Chondrocyte (in vitro differentiated cells): ENCODE measurements around the gene ENTPD6. TPM values are rescaled to one million over a fixed set of nuclear protein-coding genes. Genes with fewer than 3 reads are reported as not detected.

ENCODE experiments used
- DNase-seq: peaks from one replicate; pipeline ENCODE4 v3.0.0; 2021; ENCODE audit warnings: mixed read lengths, low spot score
- H3K27ac Mint-ChIP-seq: one replicate; pipeline ENCODE4 v1.8.0; 2021; ENCODE audit warnings: mild to moderate bottlenecking, moderate library complexity, mixed read lengths; ENCODE audit not compliant: unreplicated experiment
- H3K27me3 Mint-ChIP-seq: 2 replicates; pipeline ENCODE4 v1.8.0; 2021; ENCODE audit warnings: low read depth, mixed read lengths
- H3K36me3 Mint-ChIP-seq: 2 replicates; pipeline ENCODE4 v1.8.0; 2021; ENCODE audit warnings: low read depth, mixed read lengths
- H3K4me1 Mint-ChIP-seq: 2 replicates; pipeline ENCODE4 v1.8.0; 2021; ENCODE audit warnings: low read depth, mild to moderate bottlenecking, mixed read lengths
- H3K4me3 Mint-ChIP-seq: one replicate; pipeline ENCODE4 v1.8.0; 2021; ENCODE audit warnings: mild to moderate bottlenecking, moderate library complexity, mixed read lengths; ENCODE audit not compliant: unreplicated experiment
- H3K9me3 Mint-ChIP-seq: 2 replicates; pipeline ENCODE4 v1.8.0; 2021; ENCODE audit warnings: low read depth, mixed read lengths
- total RNA-seq: library from RNA; stranded (reverse); gene quantifications from 3 replicates; pipeline ENCODE4 v1.2.1, GENCODE V29; 2021
- TF ChIP-seq, protein P1 (sequence below): fragments of 200-600 bp; sonication (generic); IDR thresholded peaks from 2 replicates; pipeline ENCODE4 v1.5.0; 2021; ENCODE audit warnings: antibody characterized with exemption, mild to moderate bottlenecking, moderate library complexity

The ENTPD6 gene
- total RNA-seq, 1 donor from 2014 or later = 53.5 TPM

DNA sequence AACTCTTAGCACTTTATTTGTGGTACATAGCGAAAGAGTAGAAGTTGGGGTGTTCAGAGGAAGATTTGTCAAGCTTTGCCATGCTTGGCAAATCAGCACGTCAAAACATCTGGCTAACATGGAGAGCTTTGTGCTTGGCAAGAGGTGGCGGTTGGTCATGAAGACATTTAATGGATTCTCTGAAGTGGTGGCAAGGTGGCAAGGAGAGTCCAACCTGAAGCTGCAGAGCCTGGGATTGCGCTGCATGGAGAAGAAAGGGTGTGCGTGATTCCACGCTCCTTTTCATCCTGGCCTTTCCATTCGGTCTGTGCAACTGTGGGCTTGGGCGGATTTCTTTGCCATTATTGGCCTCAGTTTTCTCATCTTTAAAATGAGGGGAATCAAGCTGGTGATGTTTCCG is 55.5 kb downstream of the ENTPD6 start:
- no peaks in the 10 kb centered on the region for H3K9me3 Mint-ChIP-seq
- H3K36me3 Mint-ChIP-seq = peaks cover 1% of the 10 kb centered on the region
- H3K27ac Mint-ChIP-seq = peak overlapping the region; percentile 14
- H3K4me1 Mint-ChIP-seq = peaks cover 78% of the 10 kb centered on the region
- no peak for DNase-seq
- H3K27me3 Mint-ChIP-seq = no peaks in the 10 kb centered on the region
- TF ChIP-seq, protein P1, sequence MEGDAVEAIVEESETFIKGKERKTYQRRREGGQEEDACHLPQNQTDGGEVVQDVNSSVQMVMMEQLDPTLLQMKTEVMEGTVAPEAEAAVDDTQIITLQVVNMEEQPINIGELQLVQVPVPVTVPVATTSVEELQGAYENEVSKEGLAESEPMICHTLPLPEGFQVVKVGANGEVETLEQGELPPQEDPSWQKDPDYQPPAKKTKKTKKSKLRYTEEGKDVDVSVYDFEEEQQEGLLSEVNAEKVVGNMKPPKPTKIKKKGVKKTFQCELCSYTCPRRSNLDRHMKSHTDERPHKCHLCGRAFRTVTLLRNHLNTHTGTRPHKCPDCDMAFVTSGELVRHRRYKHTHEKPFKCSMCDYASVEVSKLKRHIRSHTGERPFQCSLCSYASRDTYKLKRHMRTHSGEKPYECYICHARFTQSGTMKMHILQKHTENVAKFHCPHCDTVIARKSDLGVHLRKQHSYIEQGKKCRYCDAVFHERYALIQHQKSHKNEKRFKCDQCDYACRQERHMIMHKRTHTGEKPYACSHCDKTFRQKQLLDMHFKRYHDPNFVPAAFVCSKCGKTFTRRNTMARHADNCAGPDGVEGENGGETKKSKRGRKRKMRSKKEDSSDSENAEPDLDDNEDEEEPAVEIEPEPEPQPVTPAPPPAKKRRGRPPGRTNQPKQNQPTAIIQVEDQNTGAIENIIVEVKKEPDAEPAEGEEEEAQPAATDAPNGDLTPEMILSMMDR = no peak
- peak overlapping the region; percentile 84 for H3K4me3 Mint-ChIP-seq

DNA sequence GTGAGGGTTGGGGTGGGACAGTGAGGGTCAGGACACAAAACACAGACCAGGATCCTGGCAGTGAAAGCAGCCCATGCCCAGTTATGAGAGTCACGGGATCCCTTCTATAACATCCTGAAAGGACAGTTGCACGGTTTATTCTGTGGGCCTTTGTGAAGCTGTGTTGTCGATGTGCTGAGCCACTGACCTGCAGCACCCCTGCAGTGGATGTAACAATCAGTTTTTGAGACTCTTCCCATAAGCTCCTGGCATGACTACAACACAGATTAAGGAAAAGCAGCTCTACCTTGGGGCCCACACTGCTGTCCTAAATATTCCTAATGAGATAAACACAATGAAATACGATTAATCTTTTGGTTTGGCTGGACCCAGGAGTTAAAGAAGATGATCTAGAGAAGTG is 56.0 kb downstream of the ENTPD6 start:
- Mint-ChIP-seq H3K36me3 (peaks cover 1% of the 10 kb centered on the region), H3K27me3 (no peaks in the 10 kb centered on the region), H3K4me3 (peak overlapping the region; percentile 84), H3K9me3 (no peaks in the 10 kb centered on the region), H3K4me1 (peaks cover 78% of the 10 kb centered on the region), H3K27ac (no peak overlapping the region)
- TF ChIP-seq, protein P1 = no peak
- DNase-seq = no peak

DNA sequence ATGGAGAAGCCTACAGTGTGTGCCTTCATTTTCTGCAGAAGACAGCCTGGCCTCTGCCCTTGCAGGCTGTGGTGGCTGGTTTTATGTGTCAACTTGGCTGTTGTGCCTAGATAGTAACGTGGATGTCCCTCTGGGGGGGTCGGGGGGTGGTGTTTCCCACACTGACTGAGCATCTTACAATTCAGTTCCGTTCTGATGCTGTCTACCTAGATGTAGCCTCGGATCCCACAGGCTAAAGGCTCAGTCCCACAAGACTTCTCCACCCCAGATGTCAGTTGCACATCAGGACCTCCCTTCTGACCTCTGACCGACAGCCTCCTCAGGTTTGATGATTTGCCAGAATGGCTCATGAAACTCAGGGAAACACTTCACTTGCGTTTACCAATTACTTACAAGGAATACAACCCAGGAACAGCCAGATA is 56.7 kb downstream of the ENTPD6 start:
- H3K27ac Mint-ChIP-seq = peak overlapping the region; percentile 47
- H3K9me3 Mint-ChIP-seq = no peaks in the 10 kb centered on the region
- TF ChIP-seq, protein P1 = no peak
- H3K4me3 Mint-ChIP-seq = no peak overlapping the region
- H3K4me1 Mint-ChIP-seq = peaks cover 74% of the 10 kb centered on the region
- no peak for DNase-seq
- H3K27me3 Mint-ChIP-seq = no peaks in the 10 kb centered on the region
- H3K36me3 Mint-ChIP-seq = peaks cover 1% of the 10 kb centered on the region

DNA sequence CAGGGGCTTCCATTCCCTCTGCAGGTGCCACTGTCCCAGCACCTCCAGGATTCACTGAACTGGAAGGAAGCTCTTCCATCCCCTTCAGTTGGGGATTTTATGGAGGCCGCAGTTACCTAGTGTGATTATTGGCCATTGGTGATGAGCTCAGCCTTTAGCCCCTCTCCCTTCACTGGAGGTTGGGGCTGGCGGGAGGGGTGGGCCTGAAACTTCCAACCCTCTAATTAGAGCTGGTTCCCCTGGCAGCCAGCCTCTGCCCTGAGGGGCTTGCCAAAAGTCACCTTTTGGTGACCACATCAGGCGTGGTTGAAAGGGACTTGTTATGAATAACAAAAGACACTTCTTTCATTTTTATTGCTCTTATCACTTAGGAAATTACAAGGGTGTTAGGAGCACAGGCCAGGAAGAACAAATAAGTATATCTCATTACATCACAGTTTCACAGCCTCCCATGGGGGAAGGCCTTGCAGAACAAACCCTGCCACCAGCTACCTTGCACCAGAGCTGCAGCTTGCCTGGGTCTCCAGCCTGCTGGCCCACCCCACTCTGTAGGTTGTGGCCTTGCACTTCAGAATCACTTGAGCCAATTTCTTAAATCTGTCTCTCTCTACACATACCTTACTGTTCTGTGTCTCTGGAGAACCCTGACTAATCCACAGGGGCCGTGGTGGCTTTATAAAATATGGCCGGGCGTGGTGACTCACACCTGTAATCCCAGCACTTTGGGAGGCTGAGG is 57.3 kb downstream of the ENTPD6 start:
- no peak overlapping the region for H3K4me3 Mint-ChIP-seq
- H3K27ac Mint-ChIP-seq = no peak overlapping the region
- H3K4me1 Mint-ChIP-seq = peaks cover 77% of the 10 kb centered on the region
- DNase-seq = no peak
- TF ChIP-seq, protein P1 = no peak
- H3K36me3 Mint-ChIP-seq = peaks cover 1% of the 10 kb centered on the region
- no peaks in the 10 kb centered on the region for H3K9me3 Mint-ChIP-seq
- H3K27me3 Mint-ChIP-seq = no peaks in the 10 kb centered on the region

DNA sequence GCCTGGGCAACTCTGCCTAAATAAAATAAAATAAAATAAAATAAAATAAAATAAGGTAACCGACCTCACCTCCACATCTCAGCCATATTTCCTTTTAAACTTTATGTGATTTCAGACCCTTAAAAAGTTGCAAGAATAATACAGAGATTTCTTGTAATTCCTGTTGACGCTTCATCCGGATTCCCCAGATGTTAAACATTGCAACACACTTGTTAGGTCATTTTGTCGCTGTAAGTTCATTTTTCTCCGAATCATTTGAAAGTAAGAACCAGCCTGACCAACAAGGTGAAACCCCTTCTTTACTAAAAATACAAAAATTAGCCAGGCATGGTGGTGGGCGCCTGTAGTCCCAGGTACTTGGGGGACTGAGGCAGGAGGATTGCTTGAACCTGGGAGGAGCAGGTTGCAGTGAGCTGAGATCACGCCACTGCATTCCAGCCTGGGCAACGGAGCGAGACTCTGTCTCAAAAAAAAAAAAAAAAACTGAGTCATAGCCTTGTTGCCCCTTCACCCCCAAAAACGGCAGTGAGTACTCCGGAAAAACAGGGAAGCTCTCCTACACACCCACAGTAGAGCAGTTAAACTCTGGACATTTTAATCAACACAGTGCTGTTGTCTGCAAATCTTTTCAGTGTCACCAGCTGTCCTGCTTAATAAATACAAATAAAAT is 58.2 kb downstream of the ENTPD6 start:
- TF ChIP-seq, protein P1 = no peak
- peaks cover 3% of the 10 kb centered on the region for H3K36me3 Mint-ChIP-seq
- no peak for DNase-seq
- no peak overlapping the region for H3K4me3 Mint-ChIP-seq
- H3K9me3 Mint-ChIP-seq = no peaks in the 10 kb centered on the region
- no peak overlapping the region for H3K27ac Mint-ChIP-seq
- no peaks in the 10 kb centered on the region for H3K27me3 Mint-ChIP-seq
- H3K4me1 Mint-ChIP-seq = peaks cover 81% of the 10 kb centered on the region
